ENCODE results near the gene AFF3.

AFF3 gene

DNA sequence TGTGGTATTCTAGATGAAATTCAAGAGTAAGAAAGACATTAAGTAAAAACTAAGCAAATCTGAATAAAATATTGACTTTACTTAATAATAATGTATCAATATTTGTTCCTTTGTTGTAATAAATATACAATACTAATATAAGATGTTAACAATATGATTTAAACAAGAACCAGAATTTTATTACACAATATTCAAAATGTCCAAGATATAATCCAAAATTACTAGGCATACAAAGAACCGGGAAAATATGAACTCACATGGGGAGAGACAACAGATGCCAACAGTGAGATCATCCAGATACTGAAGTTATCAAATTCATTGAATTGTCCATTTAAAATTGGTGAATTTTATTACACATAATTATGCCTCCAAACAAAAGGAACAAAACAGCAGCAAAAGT is 286.3 kb downstream of the AFF3 start:
- DNase-seq (ENCODE audit: low read depth) = no peak

DNA sequence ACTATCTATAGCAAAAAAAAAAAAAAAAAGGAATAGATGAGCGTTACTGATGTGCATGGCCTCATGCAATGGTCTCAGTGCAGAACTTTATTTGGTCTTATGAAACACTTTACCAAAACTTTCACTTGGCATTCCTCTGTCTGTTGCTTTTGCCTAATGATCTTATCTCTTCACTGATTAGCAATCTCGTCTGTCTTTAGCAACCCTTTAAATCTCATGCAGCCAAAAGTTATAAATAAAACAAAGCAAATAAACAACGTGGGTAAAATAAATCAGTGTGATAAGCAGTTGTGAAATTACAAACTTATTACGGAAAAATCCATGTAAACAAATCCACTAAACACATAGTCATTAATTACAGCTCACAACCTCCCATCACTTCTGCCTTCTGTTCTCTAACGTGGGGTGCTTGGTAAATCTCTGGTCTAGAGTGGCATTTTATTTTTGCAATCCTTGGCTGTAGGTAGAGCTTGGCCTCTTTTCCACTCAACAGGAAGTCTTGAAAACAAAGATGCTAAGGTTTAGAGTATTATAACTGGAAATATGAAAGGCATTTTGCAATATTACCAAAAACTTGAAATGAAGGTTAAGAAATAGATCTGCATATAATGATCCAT is 288.0 kb downstream of the AFF3 start:
- no peak for DNase-seq (ENCODE audit: low read depth)

DNA sequence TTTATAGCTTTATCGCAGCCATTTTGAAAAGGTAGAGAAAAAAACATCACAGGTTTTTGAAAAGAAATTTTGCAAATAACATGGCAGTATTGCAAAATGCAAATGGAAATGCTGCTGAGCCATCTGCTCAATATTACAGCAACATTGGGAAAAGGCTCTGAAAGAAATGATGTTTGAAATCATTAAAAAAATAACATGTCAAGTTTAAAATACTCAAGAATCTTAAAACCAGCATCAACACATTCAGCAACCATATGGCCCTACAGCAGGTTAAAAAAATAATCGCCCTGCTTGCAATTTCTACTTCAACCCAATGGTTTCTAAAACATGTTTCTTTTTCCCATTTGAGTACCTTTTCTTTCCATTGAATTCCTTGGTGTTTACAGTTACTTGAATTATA is 289.4 kb downstream of the AFF3 start:
- no peak for DNase-seq (ENCODE audit: low read depth)

DNA sequence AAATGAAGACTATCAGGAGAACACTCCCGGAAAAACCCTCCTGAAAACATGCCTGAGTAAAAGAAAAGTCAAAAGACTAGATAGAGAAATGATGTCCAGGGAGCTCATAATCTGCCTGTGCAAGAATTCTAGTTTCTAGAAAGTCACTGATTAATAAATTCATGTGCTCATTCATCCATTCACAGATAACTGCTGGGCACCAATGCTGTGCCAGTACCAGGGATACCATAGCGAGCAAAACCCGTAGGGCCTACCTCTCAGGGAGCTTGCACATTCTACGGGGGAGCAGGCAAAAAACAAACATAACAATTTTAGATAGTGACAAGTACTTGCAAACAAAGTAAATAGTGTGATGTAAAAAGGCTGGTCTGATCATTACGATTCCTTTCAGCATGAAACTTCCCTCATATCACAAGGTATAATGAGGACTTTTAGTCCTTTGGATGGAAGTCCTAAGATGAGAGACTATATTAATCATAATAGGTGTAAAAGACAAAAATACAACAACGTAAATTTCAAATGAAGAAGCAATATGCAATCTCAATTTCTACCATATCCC is 289.9 kb downstream of the AFF3 start:
- DNase-seq (ENCODE audit: low read depth) = no peak

DNA sequence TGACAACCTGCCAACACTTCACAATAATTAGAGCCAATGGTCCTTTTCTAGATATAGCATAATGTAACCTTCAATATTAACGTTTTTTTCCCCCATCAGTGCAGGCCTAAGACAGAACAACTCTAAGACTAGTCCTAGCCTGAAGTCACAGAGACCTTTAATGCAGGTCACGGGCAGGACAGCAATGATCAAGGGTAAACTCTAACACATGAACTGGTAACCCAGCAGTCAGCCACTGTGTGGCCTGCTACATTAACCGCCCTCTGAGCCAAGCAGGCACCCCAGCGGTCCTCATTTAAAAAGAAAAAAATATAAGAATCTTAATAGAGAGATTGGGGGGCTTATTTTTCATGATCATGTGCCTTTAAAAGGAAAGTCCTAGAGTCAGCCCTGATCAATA is 290.6 kb downstream of the AFF3 start:
- no peak for DNase-seq (ENCODE audit: low read depth)

DNA sequence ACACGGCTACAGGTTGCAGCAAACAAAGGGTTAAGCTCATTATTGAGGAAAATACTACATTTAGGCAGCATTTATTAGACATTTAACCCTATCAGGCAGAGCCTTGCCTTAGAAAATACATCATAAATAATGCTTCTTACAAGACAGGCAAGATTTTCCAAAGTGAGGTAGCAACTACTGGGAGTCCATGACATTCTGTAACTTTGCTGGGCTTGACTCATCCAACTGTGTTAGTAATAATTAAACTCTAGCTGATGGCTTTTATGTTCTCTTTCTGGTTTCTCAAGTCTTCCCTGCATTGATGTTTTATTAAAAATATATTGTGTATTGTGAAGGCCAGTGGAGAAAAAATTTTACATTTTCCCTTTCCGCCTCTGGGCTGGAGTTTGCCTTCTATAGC is 291.3 kb downstream of the AFF3 start:
- no peak for DNase-seq (ENCODE audit: low read depth)

DNA sequence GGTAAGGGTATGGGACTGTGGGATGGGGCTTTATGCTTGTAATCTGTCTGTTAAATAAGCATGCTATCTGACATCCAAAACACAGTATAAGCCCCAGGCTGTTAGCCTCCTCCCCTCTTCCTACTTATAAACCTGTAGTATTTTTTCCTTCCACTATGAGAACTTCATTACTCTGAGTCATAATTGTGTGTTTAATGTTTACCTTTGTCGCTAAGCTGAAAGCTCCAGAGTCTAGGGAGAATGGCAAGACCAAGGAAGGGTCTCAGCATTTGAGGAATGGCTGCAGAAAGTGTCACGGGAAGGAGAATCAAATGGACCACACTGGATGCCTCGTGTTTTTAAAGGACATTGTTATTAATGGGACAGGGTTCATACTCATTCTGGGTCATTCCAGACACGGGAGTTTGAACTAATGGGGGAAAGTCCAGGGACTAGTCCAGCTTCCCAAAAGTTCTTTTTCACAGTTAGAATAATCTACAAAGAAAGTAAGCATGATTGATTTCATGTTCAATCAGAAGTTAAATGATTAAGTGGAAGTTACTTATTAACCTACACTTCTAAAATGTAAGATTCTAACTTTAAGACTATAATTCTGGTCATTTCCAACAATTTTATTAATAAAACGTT is 292.2 kb downstream of the AFF3 start:
- no peak for DNase-seq (ENCODE audit: low read depth)

DNA sequence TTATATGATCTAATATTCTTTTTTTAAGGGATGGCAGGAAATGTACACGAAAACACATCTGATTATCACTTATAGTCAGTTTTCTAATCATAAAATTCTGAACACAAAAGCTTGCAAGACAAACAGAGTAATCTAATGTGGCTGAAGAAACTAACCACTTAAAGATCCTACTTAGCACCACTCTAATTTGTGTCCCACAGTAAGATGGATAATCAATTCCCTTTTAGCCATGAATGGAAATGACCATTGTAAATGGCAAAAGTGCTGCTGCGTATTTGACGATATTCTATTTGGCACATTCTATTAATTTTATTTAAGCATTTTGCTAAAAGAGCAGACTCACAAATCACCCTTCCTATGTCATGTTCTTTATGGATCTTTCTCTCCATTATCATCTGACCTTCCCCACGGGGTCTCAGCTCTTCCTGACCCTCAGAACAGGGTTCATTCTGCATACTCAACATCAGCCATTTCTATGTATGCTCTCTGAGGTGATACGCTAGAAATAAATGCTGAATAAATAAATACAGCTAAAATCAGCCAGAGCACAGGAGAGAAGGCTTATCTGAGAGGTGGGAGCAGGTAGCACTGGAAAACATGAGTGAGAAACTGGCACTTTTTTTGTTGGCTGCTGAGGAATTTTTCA is 295.8 kb downstream of the AFF3 start:
- no peak for DNase-seq (ENCODE audit: low read depth)

DNA sequence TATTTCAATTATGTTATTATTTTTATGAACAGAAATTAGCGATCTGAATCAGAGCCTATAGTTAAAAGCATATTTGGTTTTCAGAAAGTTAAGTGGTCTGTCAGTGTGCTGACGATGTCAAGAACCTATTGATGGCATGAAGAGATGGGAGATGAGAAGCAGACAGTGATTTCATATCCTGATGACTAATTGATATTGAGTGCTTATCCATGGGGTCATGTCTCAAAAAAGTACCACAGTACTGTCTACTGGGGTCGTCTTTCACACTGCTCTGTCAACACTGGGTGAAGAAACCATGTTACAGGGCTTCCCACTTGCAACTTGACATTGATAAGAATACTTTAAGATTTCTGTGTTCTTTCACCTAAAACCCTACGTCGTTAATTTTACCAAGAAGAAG is 297.1 kb downstream of the AFF3 start:
- DNase-seq (ENCODE audit: low read depth) = no peak

DNA sequence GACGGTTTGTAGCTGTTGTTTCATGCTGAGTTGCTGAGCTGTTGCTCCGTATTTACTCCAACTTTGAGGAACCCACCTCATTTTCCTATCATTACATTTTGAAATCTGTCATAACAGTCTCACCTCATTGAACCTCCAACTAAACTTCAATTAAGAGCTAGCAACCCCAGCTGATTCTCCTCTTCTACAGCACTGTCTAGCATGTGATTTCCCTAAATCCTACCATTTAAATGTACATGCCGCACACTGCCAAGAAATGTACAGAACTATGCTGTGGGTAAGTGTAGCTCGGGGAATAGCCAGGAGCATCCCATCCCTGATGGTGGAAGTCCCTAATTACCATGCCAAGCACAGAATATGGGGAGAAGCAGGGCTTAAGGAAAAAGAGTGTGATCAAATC is 299.9 kb downstream of the AFF3 start:
- no peak for DNase-seq (ENCODE audit: low read depth)

DNA sequence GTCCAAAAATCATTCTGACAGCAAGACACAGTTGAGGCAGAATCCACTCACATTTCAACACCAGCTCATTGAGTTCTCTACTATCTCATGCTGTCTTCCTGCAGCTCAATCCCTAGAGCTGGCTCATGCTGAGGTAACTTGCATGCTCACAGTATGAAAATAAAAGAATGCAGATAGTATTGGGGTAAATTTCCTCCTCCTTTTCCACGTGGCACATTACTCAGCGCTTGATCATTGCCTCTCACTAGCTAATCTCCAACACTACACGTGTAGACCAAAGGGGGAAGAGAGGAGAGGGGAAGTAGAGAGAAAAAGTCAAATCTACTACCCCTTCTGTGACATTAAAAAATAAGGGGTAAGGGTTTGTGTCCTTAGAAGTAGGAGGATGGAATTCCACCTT is 300.6 kb downstream of the AFF3 start:
- DNase-seq (ENCODE audit: low read depth) = no peak

DNA sequence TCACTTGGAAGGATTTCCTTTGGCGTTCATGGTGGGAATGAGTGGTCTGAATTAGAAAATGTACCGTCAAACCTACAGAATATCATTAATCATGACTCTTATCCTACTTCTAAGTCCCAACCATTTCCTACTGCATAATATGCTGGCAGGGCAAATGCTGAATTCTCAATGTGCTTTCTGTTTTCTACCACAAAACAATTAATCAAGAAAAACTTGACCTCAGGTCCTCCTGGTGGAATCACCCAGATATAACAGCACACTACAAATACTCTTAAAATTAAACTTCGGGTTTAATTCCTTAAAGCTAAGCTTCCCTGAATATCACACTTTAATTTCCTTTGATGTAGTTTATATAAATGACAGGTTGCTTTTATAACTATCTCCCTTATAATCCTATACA is 301.6 kb downstream of the AFF3 start:
- DNase-seq (ENCODE audit: low read depth) = no peak

DNA sequence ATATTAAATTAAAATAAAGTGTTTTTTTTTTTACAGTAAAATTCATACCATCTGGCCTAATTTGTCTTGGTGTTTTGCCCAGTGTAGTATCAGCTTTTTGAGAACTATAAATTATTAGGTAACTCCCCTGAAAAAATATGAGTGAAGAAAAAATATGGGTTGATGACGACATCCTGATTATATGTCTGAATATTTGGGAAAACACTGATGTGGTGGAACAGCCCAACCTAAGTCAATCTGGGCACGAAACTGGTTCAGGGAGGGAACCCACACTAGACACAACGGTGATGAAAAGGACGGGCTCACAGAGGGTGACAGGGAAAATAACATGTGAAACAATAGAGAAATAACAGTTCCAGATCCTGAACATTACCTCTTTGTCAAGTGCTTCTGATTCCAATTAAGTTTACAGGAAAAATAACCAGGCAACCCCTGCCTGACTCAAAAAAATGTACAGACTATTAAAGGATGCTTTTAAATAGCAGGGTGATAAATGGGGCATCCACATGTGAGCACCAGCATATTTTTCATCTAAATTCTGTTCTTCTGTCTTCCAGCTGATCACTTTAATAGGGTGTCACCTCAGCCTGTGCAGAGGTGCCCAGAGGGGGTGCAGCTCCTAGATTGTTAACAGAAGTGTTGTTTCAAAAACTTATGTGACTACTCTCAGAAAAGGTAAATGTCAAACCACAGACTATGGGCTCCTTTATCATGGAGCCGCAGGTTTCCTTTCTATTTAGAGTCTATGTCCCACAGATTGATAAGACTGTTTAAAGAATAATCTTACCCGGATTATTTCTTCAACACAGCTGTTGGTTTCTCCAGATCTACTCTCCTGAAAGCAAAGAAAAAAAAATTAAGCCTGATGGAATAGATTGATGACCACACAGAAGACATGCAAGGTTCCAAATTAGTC is 305.4 kb downstream of the AFF3 start:
- no peak for DNase-seq (ENCODE audit: low read depth)

DNA sequence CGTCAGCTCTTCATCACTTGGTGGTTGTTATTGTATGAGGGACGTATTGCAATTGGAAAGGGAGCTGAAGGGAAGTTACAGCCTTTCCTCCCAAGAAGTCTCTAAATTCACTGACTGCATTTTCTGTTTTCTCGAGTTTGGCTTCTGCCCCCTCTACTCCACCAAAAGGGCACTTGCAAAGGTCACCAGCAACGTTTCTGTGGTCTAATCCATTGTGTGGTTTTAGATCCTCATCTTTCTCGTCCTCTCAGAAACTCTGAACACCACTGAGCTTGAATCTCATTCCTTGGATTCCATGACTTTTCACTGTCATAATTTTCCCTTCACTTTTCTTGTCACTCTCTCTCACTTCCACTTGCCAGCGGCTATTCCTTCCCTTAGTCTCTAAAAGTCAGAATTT is 308.0 kb downstream of the AFF3 start:
- DNase-seq (ENCODE audit: low read depth) = no peak

DNA sequence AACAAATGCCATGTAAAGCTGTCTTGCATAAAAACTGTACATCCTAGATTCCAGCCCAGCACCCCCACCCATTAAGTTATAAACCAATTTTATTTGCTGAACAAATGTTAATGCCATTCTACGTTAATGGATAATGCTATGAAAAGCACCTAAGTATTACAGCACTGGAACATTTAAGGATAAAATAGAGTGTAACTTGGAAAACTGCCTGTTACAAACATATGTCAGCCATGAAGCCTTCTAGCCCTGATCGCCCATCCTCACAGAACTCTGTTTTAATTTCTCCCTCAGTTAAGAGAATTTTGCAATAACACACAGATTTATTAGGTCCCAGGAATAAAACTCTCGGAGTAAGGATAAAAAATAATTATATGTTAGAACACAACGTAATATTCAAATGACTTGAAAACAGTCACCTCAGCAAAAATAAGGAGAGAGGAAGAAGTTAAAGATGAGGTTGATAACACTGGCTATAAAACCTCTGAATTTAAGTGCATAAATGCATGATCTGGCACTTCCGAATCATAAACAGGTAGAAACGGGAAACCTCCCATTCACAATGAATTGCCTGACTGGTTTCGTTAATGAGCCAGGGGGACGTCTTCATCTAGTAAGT is 308.7 kb downstream of the AFF3 start:
- DNase-seq (ENCODE audit: low read depth) = no peak

DNA sequence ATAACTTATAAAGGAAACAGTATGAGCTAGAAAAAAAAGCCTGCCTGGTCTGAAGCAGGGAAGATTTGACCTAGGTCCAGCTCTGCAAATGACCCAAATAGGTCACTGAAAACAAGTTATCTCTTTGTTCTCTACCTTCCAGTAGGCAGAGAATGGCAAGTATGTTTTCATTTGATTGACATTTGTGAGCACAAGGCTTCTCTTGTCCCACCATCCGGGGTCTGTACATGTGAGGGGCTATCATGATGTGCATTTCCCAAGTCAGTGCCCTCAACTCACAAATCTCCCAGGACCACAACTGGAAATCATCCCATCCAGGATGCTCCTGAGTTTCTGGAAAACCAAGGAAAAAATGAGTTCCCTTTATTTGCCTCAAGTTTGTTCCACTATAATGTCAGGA is 309.5 kb downstream of the AFF3 start:
- no peak for DNase-seq (ENCODE audit: low read depth)

DNA sequence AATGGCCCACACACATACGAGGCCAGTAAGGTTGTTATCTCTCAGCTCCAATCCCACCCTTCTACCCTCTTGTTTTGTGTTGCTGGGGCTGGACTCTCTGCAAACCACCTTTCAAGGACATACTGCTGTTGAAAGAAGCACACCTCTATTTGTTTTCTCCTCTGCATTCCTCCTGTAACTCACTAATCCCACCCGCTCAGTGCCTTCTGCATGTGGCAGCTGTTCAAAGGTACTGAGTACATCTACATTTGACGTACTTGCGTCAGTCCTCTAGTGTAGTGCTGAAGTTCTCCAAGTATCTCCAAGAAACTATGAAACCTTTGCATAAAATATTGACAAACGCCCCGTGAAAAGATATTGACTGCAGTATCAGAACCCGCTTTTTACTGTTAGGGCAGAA is 310.6 kb downstream of the AFF3 start:
- DNase-seq (ENCODE audit: low read depth) = no peak

DNA sequence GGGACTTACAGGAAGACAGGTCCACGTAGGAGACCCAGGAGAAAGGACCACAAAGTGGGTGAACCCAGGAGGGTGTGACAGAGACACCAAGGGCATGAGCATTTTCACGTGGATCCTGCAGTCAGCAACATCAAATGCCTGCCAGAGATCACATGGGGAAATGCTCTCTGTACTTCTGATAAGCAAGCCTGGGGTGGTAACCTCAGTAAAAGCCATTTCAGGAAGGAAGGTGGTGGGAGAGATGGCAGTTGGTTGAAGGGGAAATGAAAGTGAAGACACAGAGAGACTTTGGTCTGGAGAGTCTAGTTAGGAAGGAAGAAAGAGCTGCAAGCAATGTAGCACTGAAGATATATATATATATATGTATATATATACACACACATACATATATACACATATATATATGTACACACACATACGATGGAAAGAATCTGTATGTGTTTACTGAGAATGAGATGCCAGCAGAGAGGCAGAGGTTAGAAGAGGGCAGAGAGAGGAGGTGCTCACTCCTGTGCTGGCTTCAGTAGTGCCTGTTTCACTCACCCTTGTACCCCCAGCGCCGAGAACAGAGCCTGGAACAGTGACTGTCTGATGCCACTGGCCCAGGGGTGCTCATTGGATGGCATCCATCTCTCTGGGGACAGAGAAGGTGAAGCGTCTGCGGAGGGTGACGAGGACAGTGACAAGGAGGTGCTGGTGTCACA is 314.9 kb downstream of the AFF3 start:
- no peak for DNase-seq (ENCODE audit: low read depth)

DNA sequence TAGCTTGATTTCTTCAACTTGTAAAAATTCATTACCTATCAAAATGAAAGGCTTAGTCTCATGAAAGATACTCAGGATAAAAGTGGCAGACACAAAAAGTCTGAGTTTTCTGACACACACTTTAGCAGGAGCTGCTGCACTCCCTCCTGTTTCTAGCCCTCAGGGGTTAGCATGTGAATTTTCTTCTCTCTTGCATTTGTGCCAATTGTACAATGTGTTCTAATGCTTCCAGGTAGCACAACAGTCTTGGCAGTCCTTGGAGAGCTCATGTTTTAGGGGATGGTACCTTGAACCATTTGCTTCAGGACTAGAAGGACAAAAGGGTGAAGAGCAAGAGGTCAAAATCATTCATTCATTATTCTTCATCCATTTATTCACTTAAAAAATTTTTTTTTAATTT is 316.8 kb downstream of the AFF3 start:
- no peak for DNase-seq (ENCODE audit: low read depth)

DNA sequence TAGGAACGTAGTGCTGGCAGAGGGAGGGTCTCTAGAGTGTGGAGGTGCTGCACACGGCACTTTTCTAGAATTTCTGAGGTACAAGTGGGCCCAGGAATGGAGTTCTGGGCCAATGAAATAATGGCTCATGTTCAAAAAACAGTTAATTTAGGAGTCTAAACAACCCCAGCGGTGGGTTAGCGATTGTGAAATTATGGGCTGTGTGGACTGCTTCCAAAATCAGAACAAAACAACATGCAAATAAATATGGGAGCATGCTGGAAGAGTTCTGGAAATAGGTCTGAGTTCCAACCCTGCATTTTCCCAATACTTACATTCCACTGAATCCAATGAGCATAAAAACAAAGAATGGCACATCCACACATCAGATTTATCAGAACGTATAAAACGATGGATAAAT is 317.6 kb downstream of the AFF3 start:
- no peak for DNase-seq (ENCODE audit: low read depth)

DNA sequence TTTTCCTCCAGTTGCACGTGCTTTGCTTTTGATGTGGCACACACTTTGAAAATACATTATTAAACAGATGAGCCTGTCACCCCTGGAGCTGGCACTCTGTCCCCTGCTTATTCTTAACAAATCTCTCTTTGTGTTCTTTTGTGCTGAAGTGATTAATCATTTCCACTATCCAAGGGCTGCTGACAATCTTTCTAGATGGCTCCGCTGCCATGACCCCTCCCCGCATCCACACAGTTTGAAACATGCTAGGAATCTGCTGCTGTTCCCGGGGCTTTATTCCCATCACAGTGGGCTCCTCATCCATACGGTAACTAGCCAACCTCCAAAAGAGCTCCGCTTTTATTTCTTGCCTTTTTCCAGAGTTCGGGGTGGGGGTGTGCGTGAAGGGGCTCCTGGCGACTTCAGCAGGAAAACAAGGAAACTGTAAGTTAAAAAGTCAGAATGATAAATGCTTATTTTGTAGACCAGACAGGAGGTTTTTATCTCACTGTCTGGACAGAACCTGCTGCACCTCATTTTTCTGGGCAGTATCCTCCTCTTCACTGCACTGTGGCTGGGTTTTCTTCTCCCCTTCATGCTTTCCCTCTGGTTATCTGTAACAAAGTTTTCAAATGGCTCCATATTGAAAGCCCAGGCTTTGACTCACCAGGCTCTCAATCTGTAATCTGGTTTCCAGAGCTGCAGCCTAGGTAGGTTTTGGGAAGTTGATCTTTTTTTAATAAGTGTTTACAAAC is 319.7 kb downstream of the AFF3 start:
- no peak for DNase-seq (ENCODE audit: low read depth)

Measured in GM04504 (cell line).